ENCODE measurements around the gene ADGRE3.
"Not testable (repeated sequence)": the region's sequence is repeated elsewhere in the genome, so short reads cannot be mapped to it uniquely, and the experiment has no call there.

The ADGRE3 gene

DNA sequence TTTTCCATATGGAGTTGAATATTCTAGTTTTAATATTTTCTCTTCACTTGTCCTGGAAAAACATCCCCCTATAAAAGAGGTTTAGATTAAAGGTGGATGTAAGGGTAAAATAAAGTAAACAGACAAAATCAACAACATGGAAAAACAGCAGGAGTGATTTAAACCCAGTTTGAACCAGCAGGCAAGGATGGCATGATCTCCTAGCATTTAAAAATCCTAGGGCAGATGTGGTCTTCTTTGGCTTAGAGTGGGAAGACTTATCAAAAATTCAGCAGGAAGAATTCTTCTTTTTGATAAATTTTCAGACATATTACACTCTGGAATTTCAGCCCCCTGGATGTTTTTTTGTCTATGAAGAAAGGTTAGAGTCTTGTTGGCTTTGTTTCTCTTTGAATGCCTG is 55.2 kb downstream of the ADGRE3 start:
- no peak for TF ChIP-seq EZH2 (IDR thresholded peaks at IDR 0.05)
- no peak for TF ChIP-seq POLR2AphosphoS5 (IDR thresholded peaks at IDR 0.05; ENCODE audit: borderline replicate concordance, low read depth, low read length)
- no peak for TF ChIP-seq FOXP2 (optimal IDR thresholded peaks at IDR 0.05; ENCODE audit: control extremely low read depth, extremely low read length, insufficient read depth)
- no peak overlapping the region for H3K4me3 ChIP-seq
- H3K9me3 ChIP-seq (ENCODE audit: low read depth, low read length), result no peaks in the 10 kb centered on the region
- H3K27ac ChIP-seq, result no peak overlapping the region
- no peak for DNase-seq (ENCODE audit: low read depth, low spot score)
- no peaks in the 10 kb centered on the region for H3K36me3 ChIP-seq (ENCODE audit: insufficient read depth, low read length)
- H3K9ac ChIP-seq (ENCODE audit: insufficient read length), result no peak overlapping the region

DNA sequence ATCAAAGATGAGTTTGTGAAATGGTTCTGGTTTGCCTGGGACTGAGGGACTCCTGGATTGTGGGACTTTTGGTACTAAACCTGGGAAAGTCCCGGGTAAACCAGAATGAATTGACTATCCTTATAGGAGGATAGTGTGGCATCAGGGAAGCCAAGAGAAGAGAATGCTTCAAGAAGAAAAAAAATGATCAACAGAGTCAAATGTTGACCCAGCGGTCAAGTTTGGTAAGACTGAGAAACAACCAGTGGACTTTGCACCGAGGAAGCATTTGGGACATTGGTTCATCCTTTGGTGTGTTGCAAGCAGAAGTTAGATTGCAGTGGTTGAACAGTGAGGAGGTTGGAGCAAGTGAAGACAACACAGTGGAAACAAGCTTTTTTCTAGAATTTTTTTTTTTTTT is 58.2 kb downstream of the ADGRE3 start:
- TF ChIP-seq EZH2 (IDR thresholded peaks at IDR 0.05), result no peak
- no peak for TF ChIP-seq POLR2AphosphoS5 (IDR thresholded peaks at IDR 0.05; ENCODE audit: borderline replicate concordance, low read depth, low read length)
- no peak for TF ChIP-seq FOXP2 (optimal IDR thresholded peaks at IDR 0.05; ENCODE audit: control extremely low read depth, extremely low read length, insufficient read depth)
- Histone ChIP-seq H3K36me3 (ENCODE audit: insufficient read depth, low read length) (no peaks in the 10 kb centered on the region), H3K4me3 (no peak overlapping the region), H3K9ac (ENCODE audit: insufficient read length) (no peak overlapping the region), H3K9me3 (ENCODE audit: low read depth, low read length) (no peaks in the 10 kb centered on the region), H3K27ac (no peak overlapping the region)
- no peak for DNase-seq (ENCODE audit: low read depth, low spot score)

DNA sequence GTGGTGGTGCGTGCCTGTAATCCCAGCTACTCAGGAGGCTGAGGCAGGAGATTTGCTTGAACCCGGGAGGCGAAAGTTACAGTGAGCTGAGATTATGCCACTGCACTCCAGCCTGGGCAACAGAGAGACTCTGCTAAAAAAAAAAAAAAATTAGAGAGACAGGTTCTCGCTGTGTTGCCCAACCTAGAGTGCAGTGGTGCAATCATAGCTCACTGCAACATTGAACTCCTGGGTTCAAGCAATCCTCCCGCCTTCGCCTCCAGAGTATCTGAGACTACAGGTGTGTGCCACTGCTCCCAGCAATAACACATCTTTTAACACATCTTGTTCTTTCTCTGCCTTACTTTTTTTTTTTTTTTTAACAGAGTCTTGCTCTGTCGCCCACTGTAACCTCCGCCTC is 59.0 kb downstream of the ADGRE3 start:
- Histone ChIP-seq H3K4me3 (no peak overlapping the region), H3K36me3 (ENCODE audit: insufficient read depth, low read length) (no peaks in the 10 kb centered on the region), H3K27ac (no peak overlapping the region), H3K9ac (ENCODE audit: insufficient read length) (no peak overlapping the region), H3K9me3 (ENCODE audit: low read depth, low read length) (no peaks in the 10 kb centered on the region)
- no peak for DNase-seq (ENCODE audit: low read depth, low spot score)
- TF ChIP-seq EZH2 (IDR thresholded peaks at IDR 0.05) (no peak), FOXP2 (optimal IDR thresholded peaks at IDR 0.05; ENCODE audit: control extremely low read depth, extremely low read length, insufficient read depth) (no peak), POLR2AphosphoS5 (IDR thresholded peaks at IDR 0.05; ENCODE audit: borderline replicate concordance, low read depth, low read length) (no peak)

DNA sequence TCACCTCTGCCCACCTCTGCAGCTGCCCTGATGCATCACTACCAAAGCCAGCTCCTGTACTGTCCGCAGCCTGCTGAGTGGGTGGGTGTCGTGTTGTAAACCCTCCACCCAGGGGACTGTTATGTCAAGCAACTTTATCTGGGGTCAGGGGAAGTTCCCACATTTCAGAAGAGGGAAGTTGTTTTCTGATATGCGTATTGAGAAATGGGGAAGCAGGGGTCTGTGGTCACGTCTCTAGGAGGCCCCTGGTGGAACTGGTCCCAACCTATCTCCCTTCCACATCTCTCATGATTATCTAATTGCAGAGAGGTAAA is 60.6 kb downstream of the ADGRE3 start:
- Histone ChIP-seq H3K9me3 (ENCODE audit: low read depth, low read length) (no peaks in the 10 kb centered on the region), H3K36me3 (ENCODE audit: insufficient read depth, low read length) (no peaks in the 10 kb centered on the region), H3K27ac (no peak overlapping the region), H3K4me3 (no peak overlapping the region), H3K9ac (ENCODE audit: insufficient read length) (no peak overlapping the region)
- no peak for DNase-seq (ENCODE audit: low read depth, low spot score)
- TF ChIP-seq FOXP2 (optimal IDR thresholded peaks at IDR 0.05; ENCODE audit: control extremely low read depth, extremely low read length, insufficient read depth) (no peak), POLR2AphosphoS5 (IDR thresholded peaks at IDR 0.05; ENCODE audit: borderline replicate concordance, low read depth, low read length) (no peak), EZH2 (IDR thresholded peaks at IDR 0.05) (no peak)

DNA sequence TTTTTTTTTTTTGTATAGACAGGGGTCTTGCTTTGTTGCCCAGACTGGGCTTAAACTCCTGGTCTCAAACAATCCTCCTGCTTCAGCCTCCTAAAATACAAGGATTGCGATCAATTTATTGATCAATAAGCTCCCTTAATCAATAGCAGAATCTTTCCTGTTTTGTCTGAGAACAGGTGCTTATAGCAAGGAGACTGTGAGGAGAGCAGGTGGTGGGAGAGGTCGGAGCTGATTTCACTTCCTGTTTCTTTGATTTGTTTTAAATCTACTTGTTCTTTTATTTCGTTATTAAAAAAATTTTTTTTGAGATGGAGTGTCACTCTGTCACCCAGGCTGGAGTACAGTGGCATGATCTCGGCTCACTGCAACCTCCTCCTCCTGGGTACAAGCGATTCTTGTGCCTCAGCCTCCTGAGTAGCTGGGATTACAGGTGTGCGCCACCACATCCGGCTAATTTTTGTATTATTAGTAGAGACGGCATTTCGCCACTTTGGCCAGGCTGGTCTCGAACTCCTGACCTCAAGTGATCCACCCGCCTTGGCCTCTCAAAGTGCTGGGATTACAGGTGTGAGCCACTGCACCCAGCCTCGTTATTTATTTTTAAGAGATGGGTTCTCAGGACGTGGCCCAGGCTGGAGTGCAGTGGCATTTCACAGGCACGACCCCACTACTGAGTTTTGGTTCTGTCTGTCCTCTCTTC is 61.1 kb downstream of the ADGRE3 start:
- H3K36me3 ChIP-seq (ENCODE audit: insufficient read depth, low read length); H3K9ac ChIP-seq (ENCODE audit: insufficient read length); H3K4me3 ChIP-seq; H3K9me3 ChIP-seq (ENCODE audit: low read depth, low read length); H3K27ac ChIP-seq; DNase-seq (ENCODE audit: low read depth, low spot score): not testable (repeated sequence)

DNA sequence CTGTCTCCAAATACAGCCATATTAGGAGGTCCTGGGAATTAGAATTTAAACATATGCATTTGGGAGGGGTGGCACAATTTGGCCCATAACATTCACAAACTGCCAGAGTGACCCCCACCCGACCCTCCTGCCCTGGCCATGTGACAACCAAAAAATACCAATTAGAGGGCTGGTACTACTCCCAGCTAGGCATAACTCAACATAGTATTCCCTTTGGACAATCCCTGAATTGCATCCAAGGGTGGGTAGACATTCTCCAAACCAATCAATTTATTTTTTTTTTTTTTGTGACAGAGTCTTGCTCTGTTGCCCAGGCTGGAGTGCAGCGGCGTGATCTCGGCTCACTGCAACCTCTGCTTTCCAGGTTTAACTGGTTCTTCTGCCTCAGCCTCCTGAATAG is 62.0 kb downstream of the ADGRE3 start:
- Histone ChIP-seq H3K4me3 (no peak overlapping the region), H3K27ac (no peak overlapping the region), H3K36me3 (ENCODE audit: insufficient read depth, low read length) (no peaks in the 10 kb centered on the region), H3K9me3 (ENCODE audit: low read depth, low read length) (no peaks in the 10 kb centered on the region), H3K9ac (ENCODE audit: insufficient read length) (no peak overlapping the region)
- DNase-seq (ENCODE audit: low read depth, low spot score), result no peak
- TF ChIP-seq EZH2 (IDR thresholded peaks at IDR 0.05) (no peak), POLR2AphosphoS5 (IDR thresholded peaks at IDR 0.05; ENCODE audit: borderline replicate concordance, low read depth, low read length) (no peak), FOXP2 (optimal IDR thresholded peaks at IDR 0.05; ENCODE audit: control extremely low read depth, extremely low read length, insufficient read depth) (no peak)

DNA sequence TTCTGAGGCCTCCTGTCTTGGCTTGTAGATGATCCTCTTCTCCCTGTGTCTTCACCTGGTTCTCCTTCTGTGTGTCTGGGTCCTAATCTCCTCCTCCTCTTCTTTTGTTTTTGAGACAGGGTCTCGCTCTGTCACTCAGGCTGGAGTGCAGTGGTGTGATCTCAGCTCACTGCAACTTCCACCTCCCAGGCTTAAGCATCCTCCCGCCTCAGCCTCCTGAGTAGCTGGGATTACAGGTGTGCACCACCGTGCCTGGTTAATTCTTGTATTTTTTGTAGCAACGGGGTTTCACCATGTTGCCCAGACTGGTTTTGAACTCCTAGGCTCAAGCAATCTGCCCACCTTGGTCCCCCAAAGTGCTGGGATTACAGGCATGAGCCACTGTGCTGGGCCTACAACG is 62.4 kb downstream of the ADGRE3 start:
- H3K4me3 ChIP-seq; H3K9me3 ChIP-seq (ENCODE audit: low read depth, low read length); H3K9ac ChIP-seq (ENCODE audit: insufficient read length); H3K36me3 ChIP-seq (ENCODE audit: insufficient read depth, low read length); H3K27ac ChIP-seq; DNase-seq (ENCODE audit: low read depth, low spot score): not testable (repeated sequence)

DNA sequence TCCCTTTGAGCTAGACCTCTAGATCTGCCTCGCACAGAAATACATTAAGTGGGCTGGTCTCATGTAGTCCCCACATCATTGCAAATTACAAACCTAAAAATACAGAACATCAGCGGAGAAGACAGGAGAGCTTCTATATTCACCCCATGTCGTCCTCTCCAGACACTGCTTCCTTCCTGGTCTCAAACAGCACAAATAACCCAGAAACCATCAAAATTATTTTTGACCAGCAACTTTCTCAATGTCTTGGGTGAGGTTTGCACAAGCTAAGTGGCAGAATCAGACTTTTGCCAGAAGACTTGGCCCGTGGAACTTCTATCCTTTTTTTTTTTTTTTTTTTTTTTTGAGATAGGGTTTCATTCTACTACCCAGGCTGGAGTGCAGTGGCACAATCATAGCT is 63.6 kb downstream of the ADGRE3 start:
- H3K9ac ChIP-seq (ENCODE audit: insufficient read length), result no peak overlapping the region
- no peak overlapping the region for H3K27ac ChIP-seq
- no peaks in the 10 kb centered on the region for H3K9me3 ChIP-seq (ENCODE audit: low read depth, low read length)
- DNase-seq (ENCODE audit: low read depth, low spot score), result no peak
- no peak for TF ChIP-seq POLR2AphosphoS5 (IDR thresholded peaks at IDR 0.05; ENCODE audit: borderline replicate concordance, low read depth, low read length)
- no peak for TF ChIP-seq FOXP2 (optimal IDR thresholded peaks at IDR 0.05; ENCODE audit: control extremely low read depth, extremely low read length, insufficient read depth)
- no peak for TF ChIP-seq EZH2 (IDR thresholded peaks at IDR 0.05)
- no peaks in the 10 kb centered on the region for H3K36me3 ChIP-seq (ENCODE audit: insufficient read depth, low read length)
- no peak overlapping the region for H3K4me3 ChIP-seq

DNA sequence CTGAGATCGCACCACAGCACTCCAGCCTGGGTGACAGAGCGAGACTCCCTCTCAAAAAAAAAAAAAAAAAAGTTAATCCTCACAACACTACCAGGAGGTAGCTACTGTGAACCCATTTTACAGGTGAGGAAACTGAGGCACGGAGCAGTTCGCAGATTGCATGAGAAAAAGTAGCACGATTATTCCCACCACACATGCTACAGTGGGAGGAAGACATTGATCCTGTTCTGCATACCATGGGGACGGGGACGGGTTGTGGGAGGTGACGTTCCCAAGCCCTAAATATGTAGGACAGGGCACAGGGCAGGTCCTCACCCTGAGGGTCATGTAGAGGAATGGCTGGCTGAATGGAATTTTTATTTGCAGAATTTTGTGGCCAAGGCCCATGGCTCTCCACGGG is 68.0 kb downstream of the ADGRE3 start:
- no peak overlapping the region for H3K9ac ChIP-seq (ENCODE audit: insufficient read length)
- H3K4me3 ChIP-seq, result no peak overlapping the region
- no peaks in the 10 kb centered on the region for H3K36me3 ChIP-seq (ENCODE audit: insufficient read depth, low read length)
- no peak for TF ChIP-seq EZH2 (IDR thresholded peaks at IDR 0.05)
- TF ChIP-seq POLR2AphosphoS5 (IDR thresholded peaks at IDR 0.05; ENCODE audit: borderline replicate concordance, low read depth, low read length), result no peak
- TF ChIP-seq FOXP2 (optimal IDR thresholded peaks at IDR 0.05; ENCODE audit: control extremely low read depth, extremely low read length, insufficient read depth), result no peak
- no peak overlapping the region for H3K27ac ChIP-seq
- H3K9me3 ChIP-seq (ENCODE audit: low read depth, low read length), result no peaks in the 10 kb centered on the region
- no peak for DNase-seq (ENCODE audit: low read depth, low spot score)
